DND-41 (cell line): Measurements from ENCODE around the gene TCEA3.

Experiments
- ATAC-seq: fragments of 200-7000 bp; cut with Tn5 transposase; 3 replicates; pipeline ENCODE4 v1.9.1; 2021; ENCODE audit warnings: low read depth; ENCODE audit not compliant: insufficient read depth
- DNase-seq: peaks from one replicate; pipeline ENCODE4 v3.0.0-alpha.2; 2020
- H2AFZ ChIP-seq: 2 replicates; pipeline ENCODE4 v1.6.0; 2012; ENCODE audit warnings: low read depth, low read length
- H3K27ac ChIP-seq: 2 replicates; pipeline ENCODE4 v1.5.1; 2012; ENCODE audit warnings: low read length, inconsistent platforms
- H3K27me3 ChIP-seq: fragments of 200-600 bp; sonication (generic); 2 replicates; pipeline ENCODE4 v1.6.0; 2012; ENCODE audit warnings: low read length, mild to moderate bottlenecking, inconsistent platforms; ENCODE audit not compliant: insufficient read depth, poor library complexity
- H3K36me3 ChIP-seq: 2 replicates; pipeline ENCODE4 v1.5.1; 2012; ENCODE audit warnings: low read length, inconsistent platforms; ENCODE audit not compliant: insufficient read depth
- H3K4me1 ChIP-seq: 2 replicates; pipeline ENCODE4 v1.5.1; 2012; ENCODE audit warnings: mild to moderate bottlenecking, low read length; ENCODE audit not compliant: insufficient read depth
- H3K4me2 ChIP-seq: 2 replicates; pipeline ENCODE4 v1.6.0; 2012; ENCODE audit warnings: mild to moderate bottlenecking, moderate library complexity, low read length, inconsistent platforms; ENCODE audit not compliant: insufficient read depth
- H3K4me3 ChIP-seq, 2 experiments: fragments of 200-600 bp in 1 of 2; shearing (Covaris generic) in 1 of 2; 2 replicates each; pipeline ENCODE4 v1.5.1; 2012 to 2016; ENCODE audit warnings: inconsistent platforms in 2 of 2, low read length in 2 of 2, mild to moderate bottlenecking in 2 of 2, low read depth in 1 of 2, moderate library complexity in 1 of 2
- H3K79me2 ChIP-seq: 2 replicates; pipeline ENCODE4 v1.6.0; 2012; ENCODE audit warnings: low read length, inconsistent platforms; ENCODE audit not compliant: insufficient read depth
- H3K9ac ChIP-seq: 2 replicates; pipeline ENCODE4 v1.6.0; 2012; ENCODE audit warnings: low read depth, mild to moderate bottlenecking, inconsistent platforms, low read length, moderate library complexity
- H3K9me3 ChIP-seq: 2 replicates; pipeline ENCODE4 v1.5.1; 2012; ENCODE audit warnings: low read length, moderate library complexity, mild to moderate bottlenecking, inconsistent platforms; ENCODE audit not compliant: insufficient read depth, severe bottlenecking
- H4K20me1 ChIP-seq: 2 replicates; pipeline ENCODE4 v1.6.0; 2012; ENCODE audit warnings: low read length; ENCODE audit not compliant: insufficient read depth
- CTCF ChIP-seq: IDR thresholded peaks from 2 replicates; pipeline ENCODE4 v1.5.1; 2012; ENCODE audit warnings: borderline replicate concordance, low read length, moderate library complexity, mild to moderate bottlenecking; ENCODE audit not compliant: poor library complexity, severe bottlenecking; ENCODE audit errors: extremely low read depth
- EZH2 ChIP-seq: IDR thresholded peaks from 3 replicates; pipeline ENCODE4 v1.6.1; 2012; ENCODE audit warnings: borderline replicate concordance, low read depth, mild to moderate bottlenecking, moderate library complexity, low read length, inconsistent platforms; ENCODE audit not compliant: severe bottlenecking

TCEA3 gene

GRCh38 chr1:23399229-23399628 is 25.3 kb downstream of the TCEA3 start:
- no peak overlapping the region for H3K27ac ChIP-seq
- no peak overlapping the region for H3K9ac ChIP-seq
- H3K4me3 ChIP-seq: no peak overlapping the region
- H3K4me2 ChIP-seq: no peak overlapping the region
- H4K20me1 ChIP-seq: no peaks in the 10 kb centered on the region
- H2AFZ ChIP-seq: no peak overlapping the region
- no peak for DNase-seq
- no peaks in the 10 kb centered on the region for H3K36me3 ChIP-seq
- H3K9me3 ChIP-seq: no peaks in the 10 kb centered on the region
- H3K79me2 ChIP-seq: no peaks in the 10 kb centered on the region
- no peak for ATAC-seq
- no peaks in the 10 kb centered on the region for H3K27me3 ChIP-seq
- peaks cover 10% of the 10 kb centered on the region for H3K4me1 ChIP-seq
- TF ChIP-seq CTCF (no peak), EZH2 (no peak)

GRCh38 chr1:23397908-23398307 is 26.6 kb downstream of the TCEA3 start:
- Histone ChIP-seq H3K27me3 (no peaks in the 10 kb centered on the region), H3K79me2 (no peaks in the 10 kb centered on the region), H4K20me1 (no peaks in the 10 kb centered on the region), H3K9ac (no peak overlapping the region), H2AFZ (no peak overlapping the region), H3K4me1 (no peaks in the 10 kb centered on the region), H3K4me2 (no peak overlapping the region), H3K27ac (no peak overlapping the region), H3K4me3 (no peak overlapping the region), H3K36me3 (no peaks in the 10 kb centered on the region), H3K9me3 (no peaks in the 10 kb centered on the region)
- no peak for DNase-seq
- TF ChIP-seq CTCF (no peak), EZH2 (no peak)
- no peak for ATAC-seq

- TF ChIP-seq CTCF (no peak), EZH2 (no peak)
- Histone ChIP-seq H4K20me1 (no peaks in the 10 kb centered on the region), H3K4me3 (no peak overlapping the region), H3K27ac (no peak overlapping the region), H3K4me2 (no peak overlapping the region), H2AFZ (no peak overlapping the region), H3K27me3 (no peaks in the 10 kb centered on the region), H3K9me3 (no peaks in the 10 kb centered on the region), H3K36me3 (no peaks in the 10 kb centered on the region), H3K9ac (no peak overlapping the region), H3K79me2 (no peaks in the 10 kb centered on the region), H3K4me1 (no peaks in the 10 kb centered on the region)
- DNase-seq: no peak
- ATAC-seq: no peak
These were observed 28.2 kb downstream of the TCEA3 start for GRCh38 chr1:23396380-23396779.

GRCh38 chr1:23395849-23396248 is 28.7 kb downstream of the TCEA3 start:
- Histone ChIP-seq H4K20me1 (no peaks in the 10 kb centered on the region), H3K79me2 (no peaks in the 10 kb centered on the region), H3K9me3 (no peaks in the 10 kb centered on the region), H3K4me3 (no peak overlapping the region), H2AFZ (no peak overlapping the region), H3K27ac (no peak overlapping the region), H3K27me3 (no peaks in the 10 kb centered on the region), H3K4me2 (no peak overlapping the region), H3K36me3 (no peaks in the 10 kb centered on the region), H3K9ac (no peak overlapping the region), H3K4me1 (no peaks in the 10 kb centered on the region)
- DNase-seq: no peak
- TF ChIP-seq CTCF (no peak), EZH2 (no peak)
- ATAC-seq: no peak
